K562 (cell line): ENCODE measurements around the gene HSPB7. TPM values are rescaled to one million over a fixed set of nuclear protein-coding genes. Genes with fewer than 3 reads are reported as not detected.

ENCODE experiments used
- ATAC-seq: fragments of 200-7000 bp; cut with Tn5 transposase; 3 replicates; pipeline ENCODE4 v1.9.1; 2020; ENCODE audit warnings: moderate library complexity
- BruUV-seq: library from RNA; stranded (reverse); fragments of 400-500 nt; replicated peaks from 2 replicates; lab custom pipeline; 2021; lab: Mats Ljungman, UMichigan
- CTCF ChIA-PET: fragments of 300-600 bp; formaldehyde crosslinking; extraction: SDS; loops from one replicate; lab custom pipeline; 2021; ENCODE audit warnings: low intra/inter-chr PET ratio; lab: Yijun Ruan, JAX
- POLR2A ChIA-PET: fragments of 300-600, 350-650 bp; sonication (Branson Sonifier 250); formaldehyde crosslinking; extraction: SDS; loops from one replicate; lab custom pipeline; 2021; ENCODE audit warnings: antibody characterized with exemption, inconsistent platforms; lab: Yijun Ruan, JAX
- DNase-seq, 4 experiments: peaks; one replicate each; pipeline versions ENCODE4 v3.0.0 to v3.0.0-alpha.2; 2011 to 2018; ENCODE audit warnings: low spot score in 3 of 4, mixed read lengths in 3 of 4; ENCODE audit errors: extremely low read depth in 1 of 4
- FAIRE-seq: peaks from 2 replicates; lab custom pipeline; 2011; peaks lifted over from hg19 to GRCh38; lab: Jason Lieb, UNC
- H2AFZ ChIP-seq: 2 replicates; pipeline ENCODE4 v1.6.0; 2011; ENCODE audit warnings: low read depth, low read length, control low read depth, inconsistent platforms
- H3K27ac ChIP-seq: fragments of 200-600 bp; 3 replicates; pipeline ENCODE4 v1.8.0; 2011; ENCODE audit warnings: low read depth, mild to moderate bottlenecking, control low read depth, inconsistent platforms, low read length, moderate library complexity, mixed read lengths; ENCODE audit errors: extremely low read depth
- H3K27me3 ChIP-seq, 2 experiments: fragments of 300-600 bp in 1 of 2; 2 replicates in 1 of 2; 3 replicates in 1 of 2; pipeline versions ENCODE4 v1.6.0 to v1.8.0; 2011; ENCODE audit warnings: inconsistent platforms in 2 of 2, low read length in 2 of 2, mild to moderate bottlenecking in 1 of 2, mixed read lengths in 1 of 2, moderate library complexity in 1 of 2; ENCODE audit not compliant: control insufficient read depth in 2 of 2, insufficient read depth in 2 of 2
- H3K36me3 ChIP-seq: fragments of 300-600 bp; 3 replicates; pipeline ENCODE4 v1.8.0; 2011; ENCODE audit warnings: mild to moderate bottlenecking, low read length, inconsistent platforms; ENCODE audit not compliant: control insufficient read depth, insufficient read depth
- H3K4me1 ChIP-seq, 2 experiments: fragments of 200-600 bp in 1 of 2; replicated peaks in 1 of 2; 2 replicates in 1 of 2; 3 replicates in 1 of 2; pipeline versions ENCODE4 v1.5.1 to v1.8.0; 2011; ENCODE audit warnings: inconsistent platforms in 2 of 2, low read length in 2 of 2, mild to moderate bottlenecking in 1 of 2, mixed read lengths in 1 of 2, moderate library complexity in 1 of 2; ENCODE audit not compliant: control insufficient read depth in 2 of 2, insufficient read depth in 2 of 2
- H3K4me2 ChIP-seq: 2 replicates; pipeline ENCODE4 v1.6.1; 2011; ENCODE audit warnings: low read length, control low read depth, inconsistent platforms, mixed read lengths; ENCODE audit not compliant: insufficient read depth
- H3K4me3 ChIP-seq: fragments of 200-600 bp; sonication (generic), shearing (Covaris generic); 2 replicates; pipeline ENCODE4 v1.5.1; 2016; ENCODE audit warnings: control low read depth, inconsistent platforms
- H3K79me2 ChIP-seq: fragments of 200-600 bp; 3 replicates; pipeline ENCODE4 v1.8.0; 2011; ENCODE audit warnings: low read length, inconsistent platforms; ENCODE audit not compliant: control insufficient read depth, insufficient read depth
- H3K9ac ChIP-seq, 2 experiments: 2 replicates each; pipeline versions ENCODE4 v1.6.0 to v1.6.1; 2011; ENCODE audit warnings: low read depth in 2 of 2, low read length in 2 of 2, control low read depth in 1 of 2, inconsistent platforms in 1 of 2, mild to moderate bottlenecking in 1 of 2, mixed read lengths in 1 of 2; ENCODE audit not compliant: insufficient read depth in 1 of 2
- H3K9me1 ChIP-seq: one replicate; pipeline ENCODE4 v1.6.0; 2011; ENCODE audit warnings: inconsistent platforms, mild to moderate bottlenecking, low read length, moderate library complexity; ENCODE audit not compliant: control insufficient read depth, insufficient read depth
- H3K9me3 ChIP-seq: replicated peaks from 2 replicates; pipeline ENCODE4 v1.5.1; 2011; ENCODE audit warnings: low read depth, low read length, inconsistent platforms; ENCODE audit not compliant: control insufficient read depth, insufficient read depth
- H4K20me1 ChIP-seq: replicated peaks from 2 replicates; pipeline ENCODE4 v1.6.1; 2011; ENCODE audit warnings: low read length, inconsistent platforms, mixed read lengths; ENCODE audit not compliant: control insufficient read depth, insufficient read depth
- MCM2 ChIP-seq: fragments of 450-650 bp; IDR thresholded peaks from 2 replicates; pipeline ENCODE4 v1.6.1; 2017; ENCODE audit warnings: low read depth, mild to moderate bottlenecking
- SMAD1 ChIP-seq: fragments of 150-350 bp; IDR thresholded peaks from 2 replicates; pipeline ENCODE4 v1.6.1; 2014; ENCODE audit warnings: low read length, low read depth; ENCODE audit not compliant: partially characterized antibody
- TCF7L2 ChIP-seq: fragments of 150-350 bp; IDR thresholded peaks from 2 replicates; pipeline ENCODE4 v1.6.1; 2016; ENCODE audit warnings: low read depth, mild to moderate bottlenecking, low read length, moderate library complexity
- TCFL5 ChIP-seq: fragments of 250-450 bp; sonication (Bioruptor Pico); conservative IDR thresholded peaks from 2 replicates; pipeline ENCODE4 v1.6.1; 2021; ENCODE audit warnings: mild to moderate bottlenecking, moderate library complexity, matching md5 sums
- WGBS: fragments of 100-300 bp; shearing (Covaris generic); methylation state at CpG from one replicate; pipeline ENCODE4 v1.1.6; 2016; ENCODE audit warnings: low coverage, mixed read lengths; ENCODE audit not compliant: insufficient coverage; ENCODE audit errors: missing lambda C conversion rate; 5-methylcytosine and 5-hydroxymethylcytosine counted together
- in situ Hi-C: fragments of 300-500 bp; cut with MboI; formaldehyde crosslinking; loops from 4 replicates; pipeline ENCODE4 v1.15.0; 2018; ENCODE audit warnings: inconsistent platforms, mixed read lengths
- intact Hi-C: fragments of 100-400 bp; cut with micrococcal nuclease; formaldehyde crosslinking; loops from 2 replicates; pipeline ENCODE4 v1.14.2; 2022
- polyA plus RNA-seq, 8 experiments: library from polyadenylated mRNA; depleted of rRNA in 4 of 8; stranded (reverse) in 5 of 8; unstranded in 3 of 8; fragments of >200 nt; fragmentation: Nextera tagmentation in 2 of 8; fragmentation: Illumina TruSeq in 1 of 8; extraction: Ambion mirVana in 2 of 8; extraction: Trizol in 1 of 8; gene quantifications; 2 replicates each; pipeline versions ENCODE4 v1.2.1 to v1.2.3, GENCODE V29; 2011 to 2014; ENCODE audit warnings: inconsistent platforms in 1 of 8, missing spikeins in 1 of 8
- total RNA-seq, 7 experiments: library from RNA; depleted of rRNA in 6 of 7; stranded (reverse); fragments of >200 nt in 6 of 7; fragmentation: Illumina TruSeq in 2 of 7; extraction: Trizol in 2 of 7; gene quantifications; 2 replicates each; pipeline versions ENCODE4 v1.2.1 to v1.2.3, GENCODE V29; 2011 to 2021; ENCODE audit warnings: low replicate concordance in 1 of 7
- TF ChIP-seq, protein P1 (sequence below): fragments of 450-650 bp; IDR thresholded peaks from 2 replicates; pipeline ENCODE4 v1.6.1; 2017; ENCODE audit warnings: antibody characterized with exemption

Gene HSPB7
- total and polyA plus RNA-seq, 9 of the 15 experiments (the other 6 are each of a cell fraction or from before 2014, with no cell fraction given), result 0.05 to 0.19 (median 0.07) TPM; not detected in 6

DNA sequence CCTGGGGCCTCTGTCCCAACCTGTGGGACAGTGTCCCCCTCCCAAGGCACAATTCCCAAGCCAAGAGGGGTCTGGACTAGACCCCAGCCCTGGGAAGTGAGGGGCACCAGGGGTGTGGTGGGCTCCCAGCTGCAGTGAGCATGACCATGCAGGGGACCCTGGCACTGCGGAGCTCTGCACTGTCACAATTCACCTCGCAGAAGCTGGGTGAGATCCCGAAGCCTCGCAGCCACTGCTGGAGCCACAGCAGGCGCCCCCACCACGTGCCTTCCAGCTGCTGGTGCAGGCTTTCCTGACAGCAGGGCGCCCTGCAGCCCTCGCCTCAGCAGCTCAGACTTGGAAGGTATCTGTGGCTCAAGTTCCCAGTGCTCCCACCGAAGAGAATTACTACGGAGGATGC, 23.8 kb downstream of the HSPB7 start:
- Histone ChIP-seq H2AFZ (no peak overlapping the region), H3K4me3 (no peak overlapping the region), H3K9me1 (no peaks in the 10 kb centered on the region), H3K9ac (no peak overlapping the region; a peak in 1 of 4 replicates), H3K9me3 (no peaks in the 10 kb centered on the region), H3K4me1 (peaks cover 0 to 30% of the 10 kb centered on the region in 2 experiments; a peak in 2 of 5 replicates), H3K36me3 (no peaks in the 10 kb centered on the region), H3K4me2 (no peak overlapping the region), H3K27ac (no peak overlapping the region), H4K20me1 (no peaks in the 10 kb centered on the region), H3K79me2 (no peaks in the 10 kb centered on the region), H3K27me3 (peaks cover 14 to 31% of the 10 kb centered on the region in 2 experiments; a peak in 3 of 5 replicates)
- intact Hi-C loops, result loop anchor here (1.0 to 5.0 kb wide), 3 partner anchors 42 to 202 kb away; no protein-coding TSS in a partner anchor
- no peak for ATAC-seq
- ChIA-PET CTCF (interaction anchor here (1.7 kb wide), 1 partner anchor 202 kb away, joined by 5 read pairs; no protein-coding TSS in a partner anchor), POLR2A (interaction anchor here (0.6 to 1.3 kb wide), 3 partner anchors 18 to 684 kb away, joined by 3 to 5 read pairs (median 4); partner anchors contain the start of gene ZBTB17)
- BruUV-seq, result no TSS peak
- in situ Hi-C loops, result no loop called here
- TF ChIP-seq SMAD1 (no peak), MCM2 (no peak), TCFL5 (no peak), TCF7L2 (no peak)
- TF ChIP-seq, protein P1, sequence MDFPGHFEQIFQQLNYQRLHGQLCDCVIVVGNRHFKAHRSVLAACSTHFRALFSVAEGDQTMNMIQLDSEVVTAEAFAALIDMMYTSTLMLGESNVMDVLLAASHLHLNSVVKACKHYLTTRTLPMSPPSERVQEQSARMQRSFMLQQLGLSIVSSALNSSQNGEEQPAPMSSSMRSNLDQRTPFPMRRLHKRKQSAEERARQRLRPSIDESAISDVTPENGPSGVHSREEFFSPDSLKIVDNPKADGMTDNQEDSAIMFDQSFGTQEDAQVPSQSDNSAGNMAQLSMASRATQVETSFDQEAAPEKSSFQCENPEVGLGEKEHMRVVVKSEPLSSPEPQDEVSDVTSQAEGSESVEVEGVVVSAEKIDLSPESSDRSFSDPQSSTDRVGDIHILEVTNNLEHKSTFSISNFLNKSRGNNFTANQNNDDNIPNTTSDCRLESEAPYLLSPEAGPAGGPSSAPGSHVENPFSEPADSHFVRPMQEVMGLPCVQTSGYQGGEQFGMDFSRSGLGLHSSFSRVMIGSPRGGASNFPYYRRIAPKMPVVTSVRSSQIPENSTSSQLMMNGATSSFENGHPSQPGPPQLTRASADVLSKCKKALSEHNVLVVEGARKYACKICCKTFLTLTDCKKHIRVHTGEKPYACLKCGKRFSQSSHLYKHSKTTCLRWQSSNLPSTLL, result no peak
- no peak for DNase-seq
- no peak for FAIRE-seq
- 39% methylated on average over 10 of the region's 10 CpGs for WGBS
